Thyroid gland (tissue), 4 donors: Measurements from ENCODE around the gene PLD4.

ENCODE experiments used
- CTCF ChIP-seq, 6 experiments: fragments of 200-600 bp in 3 of 6; fragments of 450-650 bp in 3 of 6; sonication (generic) in 3 of 6; IDR thresholded peaks; one replicate each; pipeline ENCODE4 v1.5.1; 2016 to 2019; ENCODE audit warnings: antibody characterized with exemption in 6 of 6, mild to moderate bottlenecking in 2 of 6, inconsistent platforms in 1 of 6, moderate library complexity in 1 of 6
- POLR2A ChIP-seq, 2 donors: fragments of 450-650 bp; IDR thresholded peaks; one replicate each; pipeline ENCODE4 v1.6.1; 2017; ENCODE audit warnings: antibody characterized with exemption in 2 of 2, mild to moderate bottlenecking in 2 of 2, moderate library complexity in 1 of 2

- no peak for TF ChIP-seq CTCF (IDR thresholded peaks at IDR 0.05)
- TF ChIP-seq POLR2A (IDR thresholded peaks at IDR 0.05), result no peak
Measured at GRCh38 chr14:104935955-104936354, 11.3 kb downstream of the PLD4 start.
